Measurements from ENCODE around the gene RTN4R.

The RTN4R gene

GRCh38 chr22:20256027-20256426 lies 12.1 kb downstream of the RTN4R start:
- no peak for DNase-seq

GRCh38 chr22:20254975-20255946 lies 12.9 kb downstream of the RTN4R start:
- DNase-seq = no peak

- DNase-seq = no peak
Observed at GRCh38 chr22:20253161-20253560, 15.0 kb downstream of the RTN4R start.

- DNase-seq = no peak
Observed at GRCh38 chr22:20251981-20252380, 16.1 kb downstream of the RTN4R start.

DNA sequence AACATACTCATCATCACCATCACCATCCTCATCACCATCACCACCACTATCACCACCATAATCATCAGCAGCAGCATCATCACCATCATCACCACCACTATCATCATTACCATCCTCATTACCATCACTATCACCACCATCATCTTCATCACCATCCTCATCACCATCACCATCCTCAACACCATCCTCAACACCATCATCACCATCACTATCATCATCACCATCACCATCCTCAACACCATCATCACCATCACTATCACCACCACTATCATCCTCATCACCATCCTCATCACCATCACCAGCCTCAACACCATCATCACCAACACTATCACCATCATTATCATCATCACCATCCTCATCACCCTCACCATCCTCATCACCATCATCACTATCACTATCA lies 16.6 kb downstream of the RTN4R start:
- no peak for DNase-seq

- no peak for DNase-seq
Observed at GRCh38 chr22:20249797-20250354, 18.2 kb downstream of the RTN4R start.

DNA sequence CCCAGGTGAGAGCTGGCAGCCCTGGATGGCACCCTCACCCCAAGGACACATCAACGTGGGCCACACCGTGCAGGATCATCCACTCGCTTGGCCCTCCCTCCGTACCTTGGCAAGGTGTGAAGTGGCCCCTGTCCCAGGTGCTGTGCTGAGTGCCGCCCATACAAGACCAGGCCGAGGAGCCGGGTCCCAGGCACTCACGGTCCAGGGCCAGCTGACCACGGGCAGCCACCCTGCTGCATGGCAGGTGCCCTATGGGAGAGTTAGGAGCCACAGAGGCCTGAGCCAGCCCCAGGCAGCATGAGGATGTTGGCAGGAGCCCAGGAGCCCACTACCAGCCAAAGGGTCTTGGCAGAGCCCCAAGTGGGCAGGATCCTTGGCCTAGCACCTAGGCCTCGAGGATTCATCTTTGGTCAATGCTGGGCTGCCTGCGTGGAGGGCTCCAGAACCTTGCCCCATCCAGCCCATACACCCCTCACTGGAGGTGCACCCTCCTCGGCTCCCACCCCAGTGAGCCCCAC lies 19.6 kb downstream of the RTN4R start:
- no peak for DNase-seq

- no peak for DNase-seq
Observed at GRCh38 chr22:20247608-20248171, 20.4 kb downstream of the RTN4R start.

GRCh38 chr22:20247010-20247505 lies 21.1 kb downstream of the RTN4R start:
- DNase-seq = no peak

DNA sequence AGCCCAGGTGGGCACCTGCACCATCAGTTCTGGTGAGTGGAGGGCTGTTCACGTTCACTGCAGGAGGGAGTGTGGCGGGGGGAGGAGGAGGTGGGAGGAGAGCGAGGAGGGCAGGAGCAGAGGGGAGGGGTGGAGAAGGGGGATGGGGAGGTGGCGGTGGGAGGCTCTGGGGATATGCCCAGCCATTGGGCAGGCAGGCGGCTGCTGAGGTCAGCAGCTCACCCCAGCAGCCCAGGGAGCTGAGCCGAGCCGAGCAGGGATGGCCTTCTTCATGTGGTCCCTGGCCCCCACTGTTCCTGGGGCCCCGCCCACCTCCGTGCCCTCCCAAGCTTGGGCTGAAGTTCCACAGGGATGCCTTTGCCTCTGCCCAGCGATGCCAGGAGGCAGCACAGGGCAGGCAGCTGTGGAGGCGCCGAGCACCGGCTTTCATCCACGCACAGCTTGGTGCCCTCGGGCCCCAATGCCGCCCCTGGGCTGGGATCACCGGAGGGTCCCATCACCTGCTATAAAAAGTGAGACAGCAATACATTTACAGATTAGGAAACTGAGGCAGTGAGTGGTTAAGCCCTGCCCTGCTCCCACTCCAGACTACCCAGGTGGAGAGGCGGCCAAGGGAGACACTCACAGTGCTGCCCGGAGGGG lies 21.6 kb downstream of the RTN4R start:
- no peak for DNase-seq

DNA sequence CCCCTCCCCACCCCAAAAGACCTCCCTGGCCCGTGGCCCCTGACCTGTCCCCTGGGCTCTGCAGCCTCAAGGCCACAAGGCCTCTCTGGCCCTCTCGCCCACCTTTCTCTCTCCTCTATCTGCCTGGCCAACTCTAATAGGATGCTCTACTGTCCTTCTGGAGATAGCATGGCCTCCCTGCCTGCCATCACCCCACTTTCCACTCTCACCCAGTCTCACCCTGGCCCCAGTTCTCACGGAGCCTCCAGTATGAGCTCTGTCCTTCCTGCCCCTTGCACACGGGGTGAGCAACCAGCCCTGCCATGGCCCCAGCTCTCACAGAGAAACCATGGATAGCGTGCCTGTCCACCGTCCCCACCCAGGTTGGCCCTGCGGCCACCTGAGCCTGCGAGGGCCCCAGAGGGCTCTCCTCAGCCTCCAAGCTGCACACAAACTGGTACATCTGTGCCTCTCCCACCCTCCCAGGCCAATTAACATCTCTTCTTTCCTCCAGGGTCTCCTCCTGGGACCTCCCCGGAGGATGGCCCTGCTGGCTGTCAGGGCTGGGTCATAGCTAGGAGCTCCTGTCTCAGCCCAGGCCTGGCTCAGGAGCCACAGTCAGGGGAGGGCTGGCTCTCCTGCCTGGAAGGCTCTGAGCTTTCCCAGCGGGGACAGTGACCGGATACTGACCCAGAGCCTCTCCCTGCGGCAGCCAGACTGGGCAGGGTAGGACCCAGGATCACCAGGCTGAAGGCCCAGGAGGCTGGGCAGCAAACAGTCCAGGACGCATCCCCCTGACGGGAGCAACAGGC lies 22.3 kb downstream of the RTN4R start:
- DNase-seq = no peak

- peak; percentile 56 for DNase-seq
Observed at GRCh38 chr22:20244691-20245576, 23.2 kb downstream of the RTN4R start.

DNA sequence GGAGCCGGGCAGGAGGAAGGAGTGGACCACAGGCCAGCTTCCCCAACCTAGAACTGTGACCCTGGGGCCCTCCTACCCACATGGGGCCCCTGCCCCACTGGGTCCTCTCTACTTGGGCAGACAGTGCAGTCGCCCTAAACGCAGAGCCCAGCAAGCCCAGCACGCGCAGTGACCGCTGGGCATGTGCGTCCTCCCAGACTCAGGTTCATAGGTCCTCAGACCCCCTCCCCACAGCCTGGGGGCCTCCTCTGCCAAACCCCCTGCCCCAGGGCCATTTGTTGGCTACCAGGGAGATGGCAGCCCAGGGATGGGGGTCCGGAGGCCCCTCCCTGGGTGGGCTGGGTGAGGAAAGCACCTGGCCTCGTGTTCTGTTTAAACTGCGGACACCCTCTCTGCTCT lies 23.9 kb downstream of the RTN4R start:
- peak in 1 of 2 experiments; percentile 27 for DNase-seq

- peak; percentile 66 to 67 for DNase-seq
Observed at GRCh38 chr22:20243537-20244249, 24.4 kb downstream of the RTN4R start.

GRCh38 chr22:20243176-20243536 lies 25.0 kb downstream of the RTN4R start:
- DNase-seq = no peak

GRCh38 chr22:20242393-20243175 lies 25.5 kb downstream of the RTN4R start:
- DNase-seq = peak; percentile 27 to 39

GRCh38 chr22:20241579-20242392 lies 26.3 kb downstream of the RTN4R start:
- no peak for DNase-seq

DNA sequence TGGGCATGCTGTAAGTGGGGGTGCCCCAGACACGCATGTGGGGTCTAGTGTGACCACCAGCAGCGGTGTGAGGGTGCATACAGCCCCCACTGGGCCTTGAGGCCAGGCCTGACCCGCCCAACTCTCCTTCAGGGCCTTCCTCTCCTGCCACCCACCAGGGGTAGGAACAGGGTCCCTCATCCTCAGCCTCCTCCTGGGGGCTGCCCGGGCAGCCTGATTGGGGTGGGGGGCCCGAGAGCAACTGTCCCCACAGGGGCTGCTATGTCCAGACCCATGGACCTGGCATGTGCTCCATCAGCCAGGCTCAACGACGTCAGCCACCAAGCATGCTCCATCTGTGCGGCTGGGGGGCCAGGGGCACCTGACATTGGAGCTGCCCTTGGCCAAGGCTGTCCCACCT lies 27.2 kb downstream of the RTN4R start:
- DNase-seq = no peak

DNA sequence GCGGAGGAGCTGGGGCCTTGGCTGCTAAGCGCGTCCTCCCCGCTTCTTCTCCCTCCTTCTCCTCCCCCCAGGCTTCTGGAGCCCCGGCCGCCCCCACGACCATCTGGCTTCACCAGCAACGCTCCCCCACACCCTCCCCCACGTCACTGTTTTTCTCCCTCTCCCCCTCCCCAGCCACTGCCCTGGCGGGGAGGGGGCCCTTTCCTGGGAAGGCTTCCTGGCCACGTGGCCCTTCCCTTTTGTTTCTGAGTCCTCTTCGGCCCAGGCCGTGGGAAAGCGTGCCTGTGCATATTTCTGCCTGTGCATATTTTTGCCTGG lies 27.7 kb downstream of the RTN4R start:
- no peak for DNase-seq
